BLaER1 treated with 17β-estradiol and CSF1 and Interleukin-3, amounts not matched to agents 10 nM and 100 nM (cell line): ENCODE results near the gene IL1R2.
"Not testable (repeated sequence)": the region's sequence is repeated elsewhere in the genome, so short reads cannot be mapped to it uniquely, and the experiment has no call there.

Experiments
- H3K27ac ChIP-seq, 11 experiments: shearing (Covaris generic); formaldehyde crosslinking; 2 replicates each; pipeline ENCODE4 v1.8.1; 2022
- H3K27me3 ChIP-seq, 11 experiments: shearing (Covaris generic); formaldehyde crosslinking; 2 replicates each; pipeline ENCODE4 v1.8.1; 2022
- H3K36me3 ChIP-seq, 11 experiments: shearing (Covaris generic); formaldehyde crosslinking; 2 replicates each; pipeline ENCODE4 v1.8.1; 2022
- H3K4me1 ChIP-seq, 10 experiments: shearing (Covaris generic); formaldehyde crosslinking; 2 replicates each; pipeline ENCODE4 v1.8.1; 2022
- H3K4me2 ChIP-seq, 11 experiments: shearing (Covaris generic); formaldehyde crosslinking; 2 replicates each; pipeline ENCODE4 v1.8.1; 2022
- H3K4me3 ChIP-seq, 10 experiments: shearing (Covaris generic); formaldehyde crosslinking; 2 replicates each; pipeline ENCODE4 v1.8.1; 2022
- H3K9ac ChIP-seq, 11 experiments: shearing (Covaris generic); formaldehyde crosslinking; 2 replicates each; pipeline ENCODE4 v1.8.1; 2022
- H3K9me3 ChIP-seq, 11 experiments: shearing (Covaris generic); formaldehyde crosslinking; replicated peaks in 1 of 11; 2 replicates each; pipeline ENCODE4 v1.8.1; 2022
- H4K20me1 ChIP-seq, 11 experiments: shearing (Covaris generic); formaldehyde crosslinking; 2 replicates each; pipeline ENCODE4 v1.8.1; 2022
- Cebpa-rat ChIP-seq, 11 experiments: shearing (Covaris generic); IDR thresholded peaks; 2 replicates each; pipeline ENCODE4 v1.8.1; 2022

Gene IL1R2

GRCh38 chr2:101998896-101999789 lies 7.4 kb downstream of the IL1R2 start:
- no peaks in the 10 kb centered on the region for H3K27me3 ChIP-seq
- H3K4me3 ChIP-seq: no peak overlapping the region
- TF ChIP-seq Cebpa-rat (IDR thresholded peaks at IDR 0.05): no peak
- peaks cover 0 to 27% (median 0%) of the 10 kb centered on the region in 11 experiments; a peak in 1 of 22 replicates for H4K20me1 ChIP-seq
- H3K36me3 ChIP-seq: peaks cover 0 to 30% (median 0%) of the 10 kb centered on the region in 11 experiments; a peak in 2 of 22 replicates
- peak overlapping the region in 2 of 11 experiments; percentile 19 to 21; a peak in 2 of 22 replicates for H3K4me2 ChIP-seq
- no peaks in the 10 kb centered on the region for H3K9me3 ChIP-seq
- H3K4me1 ChIP-seq: peaks cover 0 to 50% (median 1%) of the 10 kb centered on the region in 10 experiments; a peak in 11 of 20 replicates
- no peak overlapping the region for H3K9ac ChIP-seq
- H3K27ac ChIP-seq: no peak overlapping the region

DNA sequence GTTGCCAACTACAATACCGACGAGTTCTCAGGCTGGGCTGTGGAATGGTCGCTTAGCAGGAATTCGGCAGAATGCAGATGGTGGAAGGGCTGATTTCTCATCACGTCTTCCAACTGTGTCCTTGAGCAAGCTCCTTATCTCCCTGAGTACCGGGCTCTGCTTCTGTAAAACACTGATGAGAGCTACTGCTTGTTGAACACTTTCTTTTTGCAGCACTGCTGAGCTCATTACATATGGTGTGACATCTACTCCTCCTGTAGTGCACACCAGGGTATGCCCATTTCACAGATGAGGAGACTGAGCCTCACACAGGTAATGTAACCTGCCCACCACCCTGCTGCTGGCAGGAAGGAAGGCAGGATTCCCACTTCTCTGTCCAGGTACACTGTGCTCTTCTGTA lies 8.3 kb downstream of the IL1R2 start:
- Histone ChIP-seq H3K27ac (no peak overlapping the region), H3K27me3 (no peaks in the 10 kb centered on the region), H3K36me3 (peaks cover 0 to 30% (median 0%) of the 10 kb centered on the region in 11 experiments; a peak in 2 of 22 replicates), H3K9me3 (no peaks in the 10 kb centered on the region), H3K4me1 (peaks cover 5 to 54% (median 10%) of the 10 kb centered on the region in 10 experiments; a peak in 19 of 20 replicates), H3K9ac (no peak overlapping the region), H3K4me3 (no peak overlapping the region), H3K4me2 (peak overlapping the region in 1 of 11 experiments; percentile 5; a peak in 2 of 22 replicates), H4K20me1 (peaks cover 0 to 27% (median 0%) of the 10 kb centered on the region in 11 experiments; a peak in 1 of 22 replicates)
- no peak for TF ChIP-seq Cebpa-rat (IDR thresholded peaks at IDR 0.05)

DNA sequence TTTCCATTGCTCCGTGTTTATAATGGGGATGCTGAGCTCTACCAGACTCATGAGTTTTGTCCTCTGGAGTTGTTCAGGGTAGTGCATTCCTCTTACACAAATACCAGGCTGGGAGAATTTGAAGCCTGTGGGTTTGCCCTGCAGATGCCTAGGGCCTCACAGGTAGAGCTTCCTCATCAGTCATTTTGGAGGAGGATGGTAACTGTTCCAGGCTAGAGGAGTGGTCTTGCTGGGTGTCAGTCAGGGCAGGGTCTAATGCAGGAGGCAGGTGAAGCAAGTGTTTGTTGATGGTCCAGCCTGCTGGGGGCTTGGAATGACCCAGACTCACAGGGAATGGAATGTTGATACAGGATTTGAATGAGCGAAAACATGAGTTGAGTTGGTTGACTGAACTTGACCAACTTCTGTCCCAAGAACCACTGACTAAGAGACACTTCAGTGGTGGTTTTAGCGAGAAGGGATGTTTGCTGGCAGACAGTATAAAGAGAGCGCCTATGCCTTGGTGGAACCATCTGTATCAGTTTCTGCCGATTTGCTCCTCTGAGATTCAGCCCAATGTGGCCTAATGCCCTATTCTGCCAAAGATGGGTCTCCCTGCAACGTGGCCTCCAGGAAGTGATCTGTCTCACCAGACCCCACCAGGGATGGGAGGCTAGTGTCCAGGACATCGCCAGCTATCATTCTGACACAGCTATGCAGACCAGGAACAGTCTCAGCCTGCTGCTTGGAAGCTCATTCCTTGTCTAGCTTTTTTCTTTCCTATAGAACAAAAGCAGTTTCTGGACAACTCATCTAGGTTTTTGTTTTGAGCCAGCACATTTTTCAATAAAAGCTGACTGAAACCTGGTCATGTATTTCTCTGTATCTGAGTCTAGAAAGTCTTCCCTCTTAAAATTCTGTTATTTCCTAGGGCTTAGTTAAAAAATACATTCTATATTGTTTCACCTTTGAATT lies 9.3 kb downstream of the IL1R2 start:
- Histone ChIP-seq H3K27ac (no peak overlapping the region), H3K36me3 (peaks cover 0 to 30% (median 0%) of the 10 kb centered on the region in 11 experiments; a peak in 2 of 22 replicates), H3K4me2 (peak overlapping the region in 1 of 11 experiments; percentile 24; a peak in 2 of 22 replicates), H3K4me1 (peaks cover 10 to 58% (median 16%) of the 10 kb centered on the region in 10 experiments; a peak in 19 of 20 replicates), H3K9ac (no peak overlapping the region), H3K9me3 (no peaks in the 10 kb centered on the region), H4K20me1 (peaks cover 0 to 27% (median 0%) of the 10 kb centered on the region in 11 experiments; a peak in 1 of 22 replicates), H3K27me3 (no peaks in the 10 kb centered on the region), H3K4me3 (no peak overlapping the region)
- TF ChIP-seq Cebpa-rat (IDR thresholded peaks at IDR 0.05): no peak

DNA sequence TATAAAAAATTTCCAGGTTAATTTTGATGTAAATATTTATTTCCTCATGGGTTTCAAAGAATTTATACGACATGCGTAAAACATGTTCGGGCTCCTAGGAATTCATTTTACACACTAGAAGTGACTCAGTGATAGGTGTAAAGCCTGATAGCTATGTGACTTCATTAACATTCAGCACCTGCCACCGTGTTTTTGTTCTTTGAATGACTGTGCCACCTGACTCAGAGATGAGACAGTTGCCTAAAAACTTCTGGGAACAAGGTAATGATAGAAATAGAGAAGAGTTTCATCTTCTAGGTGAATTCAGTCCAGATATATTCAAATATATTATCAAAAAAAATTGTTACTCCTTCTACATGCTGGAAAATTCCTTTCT lies 10.0 kb downstream of the IL1R2 start:
- H3K9me3 ChIP-seq: no peaks in the 10 kb centered on the region
- TF ChIP-seq Cebpa-rat (IDR thresholded peaks at IDR 0.05): no peak
- no peak overlapping the region for H3K4me2 ChIP-seq
- H3K36me3 ChIP-seq: peaks cover 0 to 30% (median 0%) of the 10 kb centered on the region in 11 experiments; a peak in 2 of 22 replicates
- no peak overlapping the region for H3K27ac ChIP-seq
- peaks cover 10 to 64% (median 16%) of the 10 kb centered on the region in 10 experiments; a peak in 19 of 20 replicates for H3K4me1 ChIP-seq
- H4K20me1 ChIP-seq: peaks cover 0 to 27% (median 0%) of the 10 kb centered on the region in 11 experiments; a peak in 1 of 22 replicates
- peaks cover 0 to 4% (median 0%) of the 10 kb centered on the region in 11 experiments; a peak in 1 of 22 replicates for H3K27me3 ChIP-seq
- no peak overlapping the region for H3K4me3 ChIP-seq
- no peak overlapping the region for H3K9ac ChIP-seq

DNA sequence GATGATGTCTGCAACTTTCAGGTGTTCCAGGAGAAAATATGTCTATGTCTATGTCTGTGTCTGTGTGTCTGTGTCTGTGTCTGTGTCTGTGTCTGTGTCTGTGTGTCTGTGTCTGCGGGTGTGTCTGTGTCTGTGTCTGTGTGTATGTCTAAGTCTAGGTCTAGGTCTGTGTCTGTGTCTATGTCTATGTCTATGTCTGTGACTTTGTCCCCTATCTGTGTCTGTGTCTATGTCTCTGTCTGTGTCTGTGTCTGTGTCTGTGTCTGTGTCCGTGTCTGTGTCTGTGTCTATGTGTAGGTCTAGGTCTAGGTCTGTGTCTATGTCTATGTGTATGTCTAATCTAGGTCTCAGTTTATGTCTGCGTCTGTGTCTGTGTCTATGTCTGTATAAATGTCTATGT lies 10.5 kb downstream of the IL1R2 start:
- TF ChIP-seq Cebpa-rat (IDR thresholded peaks at IDR 0.05): no peak
- Histone ChIP-seq H3K27me3 (peaks cover 0 to 8% (median 0%) of the 10 kb centered on the region in 11 experiments; a peak in 1 of 22 replicates), H3K27ac (no peak overlapping the region), H3K4me3 (no peak overlapping the region), H3K9ac (no peak overlapping the region), H3K4me1 (peaks cover 10 to 64% (median 16%) of the 10 kb centered on the region in 10 experiments; a peak in 19 of 20 replicates), H4K20me1 (peaks cover 0 to 25% (median 0%) of the 10 kb centered on the region in 11 experiments; a peak in 1 of 22 replicates), H3K4me2 (no peak overlapping the region), H3K9me3 (no peaks in the 10 kb centered on the region), H3K36me3 (peaks cover 0 to 25% (median 0%) of the 10 kb centered on the region in 11 experiments; a peak in 2 of 22 replicates)

DNA sequence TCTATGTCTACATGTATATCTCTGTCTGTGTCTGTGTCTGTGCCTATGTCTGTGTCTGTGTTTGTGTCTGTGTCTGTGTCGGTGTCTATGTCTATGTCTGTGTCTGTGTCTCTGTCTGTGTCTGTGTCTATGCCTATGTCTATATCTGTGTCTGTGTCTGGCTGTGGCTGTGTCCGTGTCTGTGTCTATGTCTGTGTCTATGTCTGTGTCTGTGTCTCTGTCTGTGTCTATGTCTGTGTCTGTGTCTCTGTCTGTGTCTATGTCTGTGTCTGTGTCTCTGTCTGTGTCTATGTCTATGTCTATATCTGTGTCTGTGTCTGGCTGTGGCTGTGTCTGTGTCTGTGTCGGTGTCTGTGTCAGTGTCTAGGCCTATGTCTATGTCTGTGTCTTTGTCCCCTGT lies 11.1 kb downstream of the IL1R2 start:
- H3K9me3 ChIP-seq, H3K4me2 ChIP-seq, H3K4me3 ChIP-seq, H3K9ac ChIP-seq, H3K27ac ChIP-seq: not testable (repeated sequence)
- Histone ChIP-seq H4K20me1 (peaks cover 0 to 22% (median 0%) of the 10 kb centered on the region in 11 experiments; a peak in 1 of 22 replicates), H3K27me3 (peaks cover 0 to 12% (median 0%) of the 10 kb centered on the region in 11 experiments; a peak in 1 of 22 replicates), H3K4me1 (peaks cover 10 to 64% (median 16%) of the 10 kb centered on the region in 10 experiments; a peak in 19 of 20 replicates), H3K36me3 (peaks cover 0 to 20% (median 0%) of the 10 kb centered on the region in 11 experiments; a peak in 2 of 22 replicates)

GRCh38 chr2:102003696-102004095 lies 11.9 kb downstream of the IL1R2 start:
- Histone ChIP-seq H3K9ac (no peak overlapping the region), H3K4me3 (no peak overlapping the region), H3K4me1 (peaks cover 10 to 66% (median 16%) of the 10 kb centered on the region in 10 experiments; a peak in 19 of 20 replicates)

DNA sequence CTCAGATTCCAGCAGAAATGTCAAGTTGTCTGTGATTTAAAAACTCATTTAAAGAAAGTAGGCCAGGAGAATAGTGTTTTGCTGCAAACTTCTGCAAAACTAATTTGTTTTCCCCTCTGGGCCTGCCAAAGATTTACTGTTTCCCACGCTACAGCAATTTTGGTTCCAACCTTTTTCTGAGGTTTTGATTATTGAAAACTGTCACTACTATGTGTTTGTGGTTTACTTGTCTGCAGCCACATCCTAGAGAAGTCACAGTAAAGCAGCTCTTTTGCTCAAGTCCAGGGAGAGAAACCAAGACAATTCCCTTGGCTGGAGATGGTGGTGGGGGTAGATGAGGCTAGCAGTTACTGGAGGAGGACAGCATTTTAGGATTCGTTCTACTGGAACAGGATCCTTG lies 12.8 kb downstream of the IL1R2 start:
- no peak for TF ChIP-seq Cebpa-rat (IDR thresholded peaks at IDR 0.05)
- H3K9me3 ChIP-seq: no peaks in the 10 kb centered on the region
- no peak overlapping the region for H3K9ac ChIP-seq
- H3K27ac ChIP-seq: no peak overlapping the region
- H3K4me2 ChIP-seq: peak overlapping the region in 10 of 11 experiments; percentile 8 to 73 (median 36); a peak in 18 of 22 replicates
- peaks cover 0 to 13% (median 0%) of the 10 kb centered on the region in 11 experiments; a peak in 2 of 22 replicates for H3K36me3 ChIP-seq
- peaks cover 0 to 17% (median 0%) of the 10 kb centered on the region in 11 experiments; a peak in 1 of 22 replicates for H4K20me1 ChIP-seq
- H3K4me1 ChIP-seq: peaks cover 10 to 73% (median 17%) of the 10 kb centered on the region in 10 experiments; a peak in 19 of 20 replicates
- peaks cover 0 to 12% (median 0%) of the 10 kb centered on the region in 11 experiments; a peak in 1 of 22 replicates for H3K27me3 ChIP-seq
- no peak overlapping the region for H3K4me3 ChIP-seq

More at GRCh38 chr2:102003696-102004095, 11.9 kb downstream of the IL1R2 start:
- TF ChIP-seq Cebpa-rat (IDR thresholded peaks at IDR 0.05): no peak
- Histone ChIP-seq H3K9me3 (no peaks in the 10 kb centered on the region), H3K36me3 (peaks cover 0 to 19% (median 0%) of the 10 kb centered on the region in 11 experiments; a peak in 2 of 22 replicates), H3K27ac (no peak overlapping the region), H3K4me2 (peak overlapping the region in 1 of 11 experiments; percentile 73; a peak in 2 of 22 replicates), H3K27me3 (peaks cover 0 to 12% (median 0%) of the 10 kb centered on the region in 11 experiments; a peak in 1 of 22 replicates), H4K20me1 (peaks cover 0 to 18% (median 0%) of the 10 kb centered on the region in 11 experiments; a peak in 1 of 22 replicates)
